HL-60 (cell line): ENCODE data around the gene NFIL3.

Experiments
- DNase-seq, 2 experiments: peaks; one replicate each; pipeline ENCODE4 v3.0.0-alpha.2; 2010 to 2020; ENCODE audit warnings: low read depth in 1 of 2, low spot score in 1 of 2
- H3K27ac ChIP-seq: fragments of 250-450 bp; sonication (Bioruptor Pico); replicated peaks from 2 replicates; pipeline ENCODE4 v1.5.1; 2020; ENCODE audit warnings: mild to moderate bottlenecking, moderate library complexity
- H3K27me3 ChIP-seq: fragments of 250-450 bp; sonication (Bioruptor Pico); 2 replicates; pipeline ENCODE4 v1.5.1; 2021; ENCODE audit warnings: mild to moderate bottlenecking, moderate library complexity; ENCODE audit not compliant: insufficient read depth, poor library complexity, severe bottlenecking
- H3K4me3 ChIP-seq: replicated peaks from 2 replicates; pipeline ENCODE4 v1.5.1; 2011; ENCODE audit warnings: mild to moderate bottlenecking, control low read depth, low read length; ENCODE audit not compliant: insufficient read depth
- CTCF ChIP-seq: IDR thresholded peaks from one replicate; pipeline ENCODE4 v1.5.1; 2011; ENCODE audit warnings: low read length, control low read depth, inconsistent platforms; ENCODE audit not compliant: insufficient read depth
- GABPA ChIP-seq: IDR thresholded peaks from 2 replicates; pipeline ENCODE4 v1.6.1; 2012; ENCODE audit warnings: low read depth
- POLR2AphosphoS5 ChIP-seq: IDR thresholded peaks from 2 replicates; pipeline ENCODE4 v1.6.1; 2012; ENCODE audit warnings: low read depth
- REST ChIP-seq: IDR thresholded peaks from 2 replicates; pipeline ENCODE4 v1.6.1; 2012; ENCODE audit warnings: low read depth; ENCODE audit not compliant: insufficient replicate concordance
- SPI1 ChIP-seq: IDR thresholded peaks from 2 replicates; pipeline ENCODE4 v1.6.1; 2012; ENCODE audit warnings: low read depth, mild to moderate bottlenecking, borderline replicate concordance

NFIL3 gene

GRCh38 chr9:91428436-91428835 is 4.8 kb upstream of the NFIL3 start:
- peak; percentile 63 to 68 for DNase-seq
- no peaks in the 10 kb centered on the region for H3K27me3 ChIP-seq
- H3K4me3 ChIP-seq = no peak overlapping the region
- no peak for TF ChIP-seq POLR2AphosphoS5
- no peak for TF ChIP-seq CTCF
- no peak for TF ChIP-seq REST
- no peak for TF ChIP-seq SPI1
- TF ChIP-seq GABPA = no peak
- H3K27ac ChIP-seq = peak overlapping the region; percentile 67

GRCh38 chr9:91427873-91428272 is 4.2 kb upstream of the NFIL3 start:
- Histone ChIP-seq H3K4me3 (no peak overlapping the region), H3K27ac (peak overlapping the region; percentile 67), H3K27me3 (no peaks in the 10 kb centered on the region)
- no peak for DNase-seq
- TF ChIP-seq REST (no peak), CTCF (no peak), POLR2AphosphoS5 (no peak), SPI1 (no peak), GABPA (no peak)

GRCh38 chr9:91426123-91426745 is 2.6 kb upstream of the NFIL3 start:
- Histone ChIP-seq H3K27me3 (no peaks in the 10 kb centered on the region), H3K4me3 (no peak overlapping the region), H3K27ac (no peak overlapping the region)
- TF ChIP-seq REST (no peak), GABPA (no peak), POLR2AphosphoS5 (no peak), SPI1 (peak; percentile 61; the same call in 1 of the 2 replicates), CTCF (peak; percentile 58)
- DNase-seq = peak in 1 of 2 experiments; percentile 44
